GM12872 (cell line): ENCODE measurements around the gene FOXL2NB.

Experiments
- CTCF ChIP-seq: IDR thresholded peaks from 3 replicates; pipeline ENCODE4 v1.5.1; 2011; ENCODE audit warnings: low read depth, mild to moderate bottlenecking, low read length, moderate library complexity; ENCODE audit not compliant: insufficient read depth

FOXL2NB gene

GRCh38 chr3:138972941-138973340, 25.9 kb downstream of the FOXL2NB start:
- TF ChIP-seq CTCF = no peak

GRCh38 chr3:138974462-138974861, 27.4 kb downstream of the FOXL2NB start:
- no peak for TF ChIP-seq CTCF

DNA sequence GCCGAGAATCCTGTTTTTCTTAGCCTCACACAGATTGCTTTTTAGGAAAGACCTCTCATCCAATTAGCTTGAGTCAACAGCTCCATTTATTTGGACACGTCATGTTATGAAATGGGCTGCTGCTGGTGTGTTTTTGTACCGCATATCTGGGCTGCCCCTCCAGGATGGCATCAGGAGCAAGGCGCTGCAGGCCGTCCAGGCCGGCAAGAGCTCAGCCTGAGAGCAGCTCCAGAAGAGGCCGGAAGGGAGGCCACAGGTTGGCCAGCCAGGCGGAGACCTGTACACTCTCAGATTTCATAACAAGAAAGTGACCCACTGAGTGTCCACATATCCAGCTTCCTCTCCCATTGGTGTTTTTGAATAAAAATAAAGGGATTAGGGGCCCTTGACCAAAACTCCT, 28.3 kb downstream of the FOXL2NB start:
- no peak for TF ChIP-seq CTCF

DNA sequence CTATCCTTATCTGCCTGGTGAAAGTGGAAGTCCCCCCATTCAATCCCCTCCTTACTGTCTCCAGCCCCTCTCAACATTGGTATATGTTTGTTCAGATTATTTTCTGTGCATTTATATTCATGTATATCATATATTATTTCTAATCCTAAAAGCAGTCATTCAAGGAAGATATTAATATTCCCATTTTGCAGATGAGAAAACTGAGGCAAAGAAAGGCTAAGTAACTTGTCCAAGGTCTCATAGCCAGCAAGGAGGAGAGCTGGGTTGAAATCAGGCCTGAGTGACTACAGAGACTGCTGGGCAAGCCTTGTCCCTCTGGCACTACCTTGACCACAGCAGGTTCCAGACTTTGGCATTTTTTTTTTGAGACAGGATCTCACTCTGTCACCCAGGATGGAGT, 29.0 kb downstream of the FOXL2NB start:
- no peak for TF ChIP-seq CTCF

GRCh38 chr3:138984816-138985215, 37.8 kb downstream of the FOXL2NB start:
- TF ChIP-seq CTCF = no peak

GRCh38 chr3:138985932-138986331, 38.9 kb downstream of the FOXL2NB start:
- no peak for TF ChIP-seq CTCF

GRCh38 chr3:138987181-138987580, 40.2 kb downstream of the FOXL2NB start:
- no peak for TF ChIP-seq CTCF

GRCh38 chr3:138995706-138996105, 48.7 kb downstream of the FOXL2NB start:
- no peak for TF ChIP-seq CTCF
